Measurements from ENCODE around the gene RNF213.
"Not testable (repeated sequence)": the region's sequence is repeated elsewhere in the genome, so short reads cannot be mapped to it uniquely, and the experiment has no call there.

The RNF213 gene

GRCh38 chr17:80330276-80330675 is 69.6 kb downstream of the RNF213 start:
- no peak for DNase-seq (ENCODE audit: low spot score)
- TF ChIP-seq, protein P1, sequence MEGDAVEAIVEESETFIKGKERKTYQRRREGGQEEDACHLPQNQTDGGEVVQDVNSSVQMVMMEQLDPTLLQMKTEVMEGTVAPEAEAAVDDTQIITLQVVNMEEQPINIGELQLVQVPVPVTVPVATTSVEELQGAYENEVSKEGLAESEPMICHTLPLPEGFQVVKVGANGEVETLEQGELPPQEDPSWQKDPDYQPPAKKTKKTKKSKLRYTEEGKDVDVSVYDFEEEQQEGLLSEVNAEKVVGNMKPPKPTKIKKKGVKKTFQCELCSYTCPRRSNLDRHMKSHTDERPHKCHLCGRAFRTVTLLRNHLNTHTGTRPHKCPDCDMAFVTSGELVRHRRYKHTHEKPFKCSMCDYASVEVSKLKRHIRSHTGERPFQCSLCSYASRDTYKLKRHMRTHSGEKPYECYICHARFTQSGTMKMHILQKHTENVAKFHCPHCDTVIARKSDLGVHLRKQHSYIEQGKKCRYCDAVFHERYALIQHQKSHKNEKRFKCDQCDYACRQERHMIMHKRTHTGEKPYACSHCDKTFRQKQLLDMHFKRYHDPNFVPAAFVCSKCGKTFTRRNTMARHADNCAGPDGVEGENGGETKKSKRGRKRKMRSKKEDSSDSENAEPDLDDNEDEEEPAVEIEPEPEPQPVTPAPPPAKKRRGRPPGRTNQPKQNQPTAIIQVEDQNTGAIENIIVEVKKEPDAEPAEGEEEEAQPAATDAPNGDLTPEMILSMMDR (conservative IDR thresholded peaks at IDR 0.05; ENCODE audit: low read depth) = no peak
- CTCF ChIA-PET = no interaction called here
- H3K27ac ChIP-seq = no peak overlapping the region
- POLR2A ChIA-PET (ENCODE audit: low non-redundant PET) = no interaction called here

DNA sequence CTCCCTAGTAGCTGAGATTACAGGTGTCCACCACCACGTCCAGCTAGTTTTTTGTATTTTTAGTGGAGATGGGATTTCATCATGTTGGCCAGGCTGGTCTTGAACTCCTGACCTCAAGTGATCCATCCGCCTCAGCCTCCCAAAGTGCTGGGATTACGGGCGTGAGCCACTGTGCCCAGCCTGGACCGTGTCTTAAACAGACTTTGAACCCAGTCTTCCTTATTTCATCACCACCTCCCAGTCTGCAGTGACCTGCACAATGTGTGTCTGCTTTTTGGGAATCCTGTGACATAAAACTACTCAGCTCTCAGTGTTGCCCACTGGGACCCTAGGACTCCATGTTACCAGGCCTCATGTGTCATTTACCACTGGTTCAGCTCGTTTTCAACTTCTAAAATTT is 70.3 kb downstream of the RNF213 start:
- H3K27ac ChIP-seq; CTCF ChIA-PET; DNase-seq (ENCODE audit: low spot score); POLR2A ChIA-PET (ENCODE audit: low non-redundant PET): not testable (repeated sequence)

DNA sequence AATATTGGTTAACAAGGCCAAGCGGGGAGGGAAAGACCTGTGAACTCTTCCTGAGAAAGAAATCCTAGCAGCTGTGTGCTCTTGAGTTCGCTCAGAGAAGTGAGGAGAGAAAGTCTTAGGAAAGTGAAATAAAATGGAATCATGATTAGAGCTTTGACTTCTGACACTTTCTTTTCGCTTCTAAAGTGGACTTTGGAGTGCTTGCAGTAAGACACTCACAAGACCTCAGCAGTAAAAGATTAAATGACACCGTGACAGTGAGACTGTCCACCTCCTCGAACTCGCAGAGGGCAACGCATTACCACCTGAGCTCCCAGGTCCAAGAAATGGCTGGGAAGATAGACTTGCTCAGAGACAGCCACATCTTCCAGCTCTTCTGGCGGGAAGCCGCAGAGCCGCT is 71.2 kb downstream of the RNF213 start:
- no peak for DNase-seq (ENCODE audit: low spot score)
- TF ChIP-seq, protein P1 (conservative IDR thresholded peaks at IDR 0.05; ENCODE audit: low read depth) = no peak
- POLR2A ChIA-PET (ENCODE audit: low non-redundant PET) = no interaction called here
- no peak overlapping the region for H3K27ac ChIP-seq
- CTCF ChIA-PET = interaction anchor here (0.6 kb wide), 2 partner anchors 10 to 22 kb away, joined by 3 to 5 read pairs; no protein-coding TSS in a partner anchor

GRCh38 chr17:80337195-80337895 is 76.7 kb downstream of the RNF213 start:
- CTCF ChIA-PET = interaction anchor here (0.7 kb wide), 1 partner anchor 23 kb away, joined by 3 read pairs; no protein-coding TSS in a partner anchor
- peak overlapping the region; percentile 11; the same call in 1 of the 2 replicates for H3K27ac ChIP-seq
- POLR2A ChIA-PET (ENCODE audit: low non-redundant PET) = interaction anchor here (0.6 kb wide), 1 partner anchor 189 kb away, joined by 3 read pairs; no protein-coding TSS in a partner anchor
- DNase-seq (ENCODE audit: low spot score) = no peak
- TF ChIP-seq, protein P1 (conservative IDR thresholded peaks at IDR 0.05; ENCODE audit: low read depth) = no peak

- CTCF ChIA-PET = interaction anchor here (0.7 kb wide), 1 partner anchor 61 kb away, joined by 4 read pairs; no protein-coding TSS in a partner anchor
- TF ChIP-seq, protein P1 (conservative IDR thresholded peaks at IDR 0.05; ENCODE audit: low read depth) = no peak
- no peak for DNase-seq (ENCODE audit: low spot score)
- H3K27ac ChIP-seq = no peak overlapping the region; the same call in 1 of the 2 replicates
- POLR2A ChIA-PET (ENCODE audit: low non-redundant PET) = no interaction called here
Observed at GRCh38 chr17:80339118-80339517, 78.5 kb downstream of the RNF213 start.

DNA sequence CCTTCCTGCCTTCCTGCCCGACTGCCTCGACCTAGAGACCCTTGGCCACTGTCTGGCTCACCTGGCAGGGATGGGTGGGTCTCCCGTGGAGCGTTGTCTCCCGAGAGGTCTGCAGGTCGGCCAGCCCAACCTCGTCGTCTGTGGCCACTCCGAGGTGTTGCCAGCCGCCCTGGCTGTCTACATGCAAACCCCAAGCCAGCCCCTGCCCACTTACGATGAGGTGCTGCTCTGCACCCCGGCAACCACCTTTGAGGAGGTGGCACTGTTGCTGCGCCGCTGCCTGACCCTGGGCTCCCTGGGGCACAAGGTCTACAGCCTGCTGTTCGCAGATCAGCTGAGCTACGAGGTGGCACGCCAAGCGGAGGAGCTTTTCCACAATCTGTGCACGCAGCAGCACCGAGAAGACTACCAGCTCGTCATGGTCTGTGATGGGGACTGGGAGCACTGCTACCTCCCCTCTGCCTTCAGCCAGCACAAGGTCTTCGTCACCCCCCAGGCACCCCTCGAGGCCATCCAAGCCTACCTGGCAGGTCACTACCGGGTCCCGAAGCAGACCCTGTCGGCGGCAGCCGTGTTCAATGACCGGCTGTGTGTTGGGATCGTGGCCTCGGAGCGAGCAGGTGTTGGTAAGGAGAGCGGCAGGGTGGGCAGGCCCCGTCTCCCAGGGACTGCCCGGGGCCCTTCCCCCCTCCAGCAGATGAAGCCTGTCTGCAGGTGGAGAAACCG is 79.2 kb downstream of the RNF213 start:
- ChIA-PET POLR2A (ENCODE audit: low non-redundant PET) (no interaction called here), CTCF (no interaction called here)
- H3K27ac ChIP-seq = no peak overlapping the region; the same call in 1 of the 2 replicates
- no peak for DNase-seq (ENCODE audit: low spot score)
- TF ChIP-seq, protein P1 (conservative IDR thresholded peaks at IDR 0.05; ENCODE audit: low read depth) = no peak

DNA sequence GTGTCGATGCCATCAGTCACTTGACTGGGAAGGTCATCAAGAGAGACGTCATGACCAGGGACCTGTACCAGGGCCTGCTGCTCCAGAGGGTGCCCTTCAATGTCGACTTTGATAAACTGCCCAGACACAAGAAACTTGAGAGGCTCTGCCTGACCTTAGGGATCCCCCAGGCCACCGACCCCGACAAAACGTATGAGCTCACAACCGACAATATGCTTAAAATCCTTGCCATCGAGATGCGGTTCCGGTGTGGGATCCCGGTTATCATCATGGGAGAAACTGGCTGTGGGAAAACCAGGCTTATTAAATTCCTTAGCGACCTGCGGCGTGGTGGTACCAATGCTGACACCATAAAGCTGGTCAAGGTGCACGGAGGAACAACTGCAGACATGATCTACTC is 84.7 kb downstream of the RNF213 start:
- POLR2A ChIA-PET (ENCODE audit: low non-redundant PET) = no interaction called here
- CTCF ChIA-PET = no interaction called here

More for the DNA sequence above, 84.7 kb downstream of the RNF213 start:
- no peak overlapping the region for H3K27ac ChIP-seq
- no peak for DNase-seq (ENCODE audit: low spot score)
- TF ChIP-seq, protein P1 (conservative IDR thresholded peaks at IDR 0.05; ENCODE audit: low read depth) = no peak
